HG03064 (cell line): ENCODE measurements around the gene BIRC6.
"Not testable (repeated sequence)": the region's sequence is repeated elsewhere in the genome, so short reads cannot be mapped to it uniquely, and the experiment has no call there.

Experiments used
- ATAC-seq: cut with Tn5 transposase; IDR thresholded peaks from one replicate; pipeline ENCODE4 v1.9.1; 2021; ENCODE audit warnings: low read depth; ENCODE audit not compliant: unreplicated experiment

Gene BIRC6

GRCh38 chr2:32591669-32592463, 235.0 kb downstream of the BIRC6 start:
- peak; percentile 77 for ATAC-seq

GRCh38 chr2:32594573-32594972, 237.8 kb downstream of the BIRC6 start:
- no peak for ATAC-seq

- ATAC-seq: no peak
Observed at GRCh38 chr2:32611366-32611765, 254.5 kb downstream of the BIRC6 start.

- no peak for ATAC-seq
Observed at GRCh38 chr2:32611771-32612170, 254.9 kb downstream of the BIRC6 start.

GRCh38 chr2:32614084-32614483, 257.3 kb downstream of the BIRC6 start:
- ATAC-seq: no peak

- no peak for ATAC-seq
Observed at GRCh38 chr2:32617599-32618189, 260.9 kb downstream of the BIRC6 start.

GRCh38 chr2:32622570-32623310, 265.9 kb downstream of the BIRC6 start:
- no peak for ATAC-seq

GRCh38 chr2:32623311-32623706, 266.5 kb downstream of the BIRC6 start:
- ATAC-seq: no peak

GRCh38 chr2:32624812-32625211, 268.0 kb downstream of the BIRC6 start:
- no peak for ATAC-seq

- ATAC-seq: no peak
Observed at GRCh38 chr2:32626639-32627221, 269.9 kb downstream of the BIRC6 start.

GRCh38 chr2:32627441-32627813, 270.6 kb downstream of the BIRC6 start:
- peak; percentile 21 for ATAC-seq

- ATAC-seq: peak; percentile 99
Observed at GRCh38 chr2:32627814-32628579, 271.2 kb downstream of the BIRC6 start, which contains the start of gene TTC27. TTC27 (plus strand) TSS chr2:32628050; CDS start chr2:32628293, 243 bp downstream.

- ATAC-seq: no peak
Observed at GRCh38 chr2:32632089-32632488, 275.3 kb downstream of the BIRC6 start.

GRCh38 chr2:32633040-32633439, 276.2 kb downstream of the BIRC6 start:
- ATAC-seq: no peak

- ATAC-seq: not testable (repeated sequence)
Observed at GRCh38 chr2:32638548-32638947, 281.7 kb downstream of the BIRC6 start.

- ATAC-seq: no peak
Observed at GRCh38 chr2:32641180-32641579, 284.4 kb downstream of the BIRC6 start.

- ATAC-seq: no peak
Observed at GRCh38 chr2:32647180-32647651, 290.4 kb downstream of the BIRC6 start.

- ATAC-seq: no peak
Observed at GRCh38 chr2:32652555-32653209, 295.9 kb downstream of the BIRC6 start.

- no peak for ATAC-seq
Observed at GRCh38 chr2:32656069-32656468, 299.2 kb downstream of the BIRC6 start.

GRCh38 chr2:32663864-32664263, 307.0 kb downstream of the BIRC6 start:
- ATAC-seq: no peak
